Femur (tissue), 1 donor: ENCODE measurements around the gene TNRC6B.
A peak's percentile ranks its signal among the peaks of the same experiment; 100 is the strongest.

Experiments used
- DNase-seq: peaks from one replicate; pipeline ENCODE4 v3.0.0-alpha.2; 2017

TNRC6B gene

GRCh38 chr22:40328546-40329456 lies 151.1 kb downstream of the TNRC6B start:
- DNase-seq, result no peak

GRCh38 chr22:40329466-40329865 lies 151.7 kb downstream of the TNRC6B start:
- DNase-seq, result no peak

- no peak for DNase-seq
Observed at GRCh38 chr22:40330086-40330485, 152.4 kb downstream of the TNRC6B start.

- DNase-seq, result no peak
Observed at GRCh38 chr22:40330615-40331014, 152.9 kb downstream of the TNRC6B start.

- DNase-seq, result no peak
Observed at GRCh38 chr22:40331706-40332105, 154.0 kb downstream of the TNRC6B start.

- DNase-seq, result no peak
Observed at GRCh38 chr22:40332319-40332781, 154.6 kb downstream of the TNRC6B start.

- no peak for DNase-seq
Observed at GRCh38 chr22:40334060-40334459, 156.3 kb downstream of the TNRC6B start.

GRCh38 chr22:40334899-40335298 lies 157.2 kb downstream of the TNRC6B start:
- no peak for DNase-seq

GRCh38 chr22:40335358-40335757 lies 157.6 kb downstream of the TNRC6B start:
- DNase-seq, result no peak

GRCh38 chr22:40340044-40340443 lies 162.3 kb downstream of the TNRC6B start:
- no peak for DNase-seq

- DNase-seq, result no peak
Observed at GRCh38 chr22:40341604-40342003, 163.9 kb downstream of the TNRC6B start.

GRCh38 chr22:40342521-40342920 lies 164.8 kb downstream of the TNRC6B start:
- DNase-seq, result no peak

GRCh38 chr22:40345271-40345670 lies 167.5 kb downstream of the TNRC6B start:
- no peak for DNase-seq

GRCh38 chr22:40345815-40346184 lies 168.1 kb downstream of the TNRC6B start:
- DNase-seq, result peak; percentile 44

GRCh38 chr22:40346185-40347118 lies 168.7 kb downstream of the TNRC6B start, which contains the start of gene ADSL:
Gene ADSL, plus strand, starts transcription at chr22:40346500. Its CDS starts 59 bp downstream, at chr22:40346559.
- peak; percentile 94 for DNase-seq

GRCh38 chr22:40347300-40347699 lies 169.6 kb downstream of the TNRC6B start:
- no peak for DNase-seq

- DNase-seq, result peak; percentile 63
Observed at GRCh38 chr22:40348025-40348658, 170.4 kb downstream of the TNRC6B start.

GRCh38 chr22:40352763-40353162 lies 175.0 kb downstream of the TNRC6B start:
- no peak for DNase-seq

- no peak for DNase-seq
Observed at GRCh38 chr22:40361100-40361499, 183.4 kb downstream of the TNRC6B start.

- DNase-seq, result no peak
Observed at GRCh38 chr22:40363059-40363458, 185.3 kb downstream of the TNRC6B start.

GRCh38 chr22:40364431-40364830 lies 186.7 kb downstream of the TNRC6B start:
- no peak for DNase-seq

GRCh38 chr22:40366068-40366467 lies 188.3 kb downstream of the TNRC6B start:
- no peak for DNase-seq

- no peak for DNase-seq
Observed at GRCh38 chr22:40367342-40367741, 189.6 kb downstream of the TNRC6B start.
